ENCODE data around the gene KLHL26.

DNA sequence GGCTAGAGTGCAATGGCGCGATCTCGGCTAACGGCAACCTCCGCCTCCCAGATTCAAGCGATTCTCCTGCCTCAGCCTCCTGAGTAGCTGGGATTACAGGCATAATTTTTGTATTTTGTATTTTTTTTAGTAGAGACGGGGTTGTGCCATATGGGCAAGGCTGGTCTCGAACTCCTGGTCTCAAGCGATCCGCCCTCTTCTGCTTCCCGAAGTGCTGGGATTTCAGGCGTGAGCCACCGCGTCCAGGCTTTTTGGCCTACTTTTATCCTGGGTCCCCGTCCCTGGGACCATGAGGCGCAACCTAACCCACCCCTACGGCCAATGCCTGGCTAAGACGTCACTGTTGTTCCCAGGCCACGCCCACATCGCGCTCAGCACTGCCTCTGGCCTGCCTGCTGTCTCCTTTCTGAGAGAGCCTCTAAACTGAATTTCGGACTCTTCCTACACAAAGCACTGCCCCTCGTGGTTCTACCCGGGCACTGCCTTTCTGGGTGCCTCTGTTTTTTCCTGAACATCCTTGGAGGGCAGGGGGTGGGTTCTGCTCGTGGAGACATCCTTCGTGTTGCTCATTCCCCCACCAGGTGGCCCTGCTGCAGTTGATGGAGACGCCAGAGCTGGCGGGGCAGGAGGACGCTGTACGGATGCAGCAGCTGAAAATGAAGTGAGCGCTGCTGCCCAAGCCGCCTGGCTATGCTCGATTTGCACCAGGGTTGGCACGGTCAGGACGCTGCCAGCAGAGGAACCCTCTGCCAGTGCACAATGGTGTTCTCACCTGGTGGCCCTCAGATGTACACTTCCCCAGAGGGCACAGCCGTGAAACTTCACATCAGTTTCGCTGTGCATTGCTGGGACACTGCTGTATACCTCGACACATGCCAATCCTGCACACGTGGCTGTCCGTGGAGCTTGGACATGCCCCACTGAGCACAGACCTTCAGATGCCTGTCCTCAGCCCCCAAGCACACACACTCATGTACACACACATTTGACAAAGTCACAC is 46.3 kb upstream of the KLHL26 start:
- TF ChIP-seq, protein P1, sequence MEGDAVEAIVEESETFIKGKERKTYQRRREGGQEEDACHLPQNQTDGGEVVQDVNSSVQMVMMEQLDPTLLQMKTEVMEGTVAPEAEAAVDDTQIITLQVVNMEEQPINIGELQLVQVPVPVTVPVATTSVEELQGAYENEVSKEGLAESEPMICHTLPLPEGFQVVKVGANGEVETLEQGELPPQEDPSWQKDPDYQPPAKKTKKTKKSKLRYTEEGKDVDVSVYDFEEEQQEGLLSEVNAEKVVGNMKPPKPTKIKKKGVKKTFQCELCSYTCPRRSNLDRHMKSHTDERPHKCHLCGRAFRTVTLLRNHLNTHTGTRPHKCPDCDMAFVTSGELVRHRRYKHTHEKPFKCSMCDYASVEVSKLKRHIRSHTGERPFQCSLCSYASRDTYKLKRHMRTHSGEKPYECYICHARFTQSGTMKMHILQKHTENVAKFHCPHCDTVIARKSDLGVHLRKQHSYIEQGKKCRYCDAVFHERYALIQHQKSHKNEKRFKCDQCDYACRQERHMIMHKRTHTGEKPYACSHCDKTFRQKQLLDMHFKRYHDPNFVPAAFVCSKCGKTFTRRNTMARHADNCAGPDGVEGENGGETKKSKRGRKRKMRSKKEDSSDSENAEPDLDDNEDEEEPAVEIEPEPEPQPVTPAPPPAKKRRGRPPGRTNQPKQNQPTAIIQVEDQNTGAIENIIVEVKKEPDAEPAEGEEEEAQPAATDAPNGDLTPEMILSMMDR (IDR thresholded peaks at IDR 0.05; ENCODE audit: low read length), result no peak
- TF ChIP-seq EZH2phosphoT487 (IDR thresholded peaks at IDR 0.05; ENCODE audit: low read length), result no peak
- no peak for TF ChIP-seq EZH2 (optimal IDR thresholded peaks at IDR 0.05; ENCODE audit: low read depth, low read length)

Data from MM.1S (cell line).